HFF-Myc (cell line): ENCODE data around the gene PSD2.

Experiments used
- DNase-seq: peaks from one replicate; pipeline ENCODE4 v3.0.0-alpha.2; 2011; ENCODE audit warnings: low read depth; ENCODE audit errors: extremely low read depth
- H3K4me3 ChIP-seq: replicated peaks from 2 replicates; pipeline ENCODE4 v1.5.1; 2011; ENCODE audit warnings: low read depth, mild to moderate bottlenecking, control low read depth, low read length
- TF ChIP-seq, protein P1 (sequence below): IDR thresholded peaks from 2 replicates; pipeline ENCODE4 v1.5.1; 2012; ENCODE audit warnings: mild to moderate bottlenecking, low read depth, low read length, control low read depth; ENCODE audit errors: missing control alignments

Gene PSD2

DNA sequence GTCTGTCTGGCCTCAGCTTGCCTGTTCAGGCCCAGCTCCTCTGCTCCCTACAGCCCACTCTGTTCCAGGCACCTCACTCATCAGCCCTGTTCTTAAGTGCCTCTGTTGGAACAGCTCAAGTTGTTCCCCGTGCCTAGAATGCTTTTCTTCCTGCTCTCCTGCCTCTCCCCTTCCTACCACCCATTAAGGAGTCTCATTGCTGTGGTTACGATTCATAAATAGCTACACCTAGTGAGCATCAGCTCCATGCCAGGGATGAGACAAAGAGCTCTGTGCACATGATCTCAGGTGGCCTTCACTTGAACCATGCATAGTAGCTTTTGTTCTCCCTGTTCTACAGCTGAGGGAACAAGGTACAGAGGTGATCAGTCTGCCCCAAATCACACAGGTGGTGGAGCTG, 54.3 kb downstream of the PSD2 start:
- TF ChIP-seq, protein P1, sequence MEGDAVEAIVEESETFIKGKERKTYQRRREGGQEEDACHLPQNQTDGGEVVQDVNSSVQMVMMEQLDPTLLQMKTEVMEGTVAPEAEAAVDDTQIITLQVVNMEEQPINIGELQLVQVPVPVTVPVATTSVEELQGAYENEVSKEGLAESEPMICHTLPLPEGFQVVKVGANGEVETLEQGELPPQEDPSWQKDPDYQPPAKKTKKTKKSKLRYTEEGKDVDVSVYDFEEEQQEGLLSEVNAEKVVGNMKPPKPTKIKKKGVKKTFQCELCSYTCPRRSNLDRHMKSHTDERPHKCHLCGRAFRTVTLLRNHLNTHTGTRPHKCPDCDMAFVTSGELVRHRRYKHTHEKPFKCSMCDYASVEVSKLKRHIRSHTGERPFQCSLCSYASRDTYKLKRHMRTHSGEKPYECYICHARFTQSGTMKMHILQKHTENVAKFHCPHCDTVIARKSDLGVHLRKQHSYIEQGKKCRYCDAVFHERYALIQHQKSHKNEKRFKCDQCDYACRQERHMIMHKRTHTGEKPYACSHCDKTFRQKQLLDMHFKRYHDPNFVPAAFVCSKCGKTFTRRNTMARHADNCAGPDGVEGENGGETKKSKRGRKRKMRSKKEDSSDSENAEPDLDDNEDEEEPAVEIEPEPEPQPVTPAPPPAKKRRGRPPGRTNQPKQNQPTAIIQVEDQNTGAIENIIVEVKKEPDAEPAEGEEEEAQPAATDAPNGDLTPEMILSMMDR = no peak
- no peak for DNase-seq
- no peak overlapping the region for H3K4me3 ChIP-seq

DNA sequence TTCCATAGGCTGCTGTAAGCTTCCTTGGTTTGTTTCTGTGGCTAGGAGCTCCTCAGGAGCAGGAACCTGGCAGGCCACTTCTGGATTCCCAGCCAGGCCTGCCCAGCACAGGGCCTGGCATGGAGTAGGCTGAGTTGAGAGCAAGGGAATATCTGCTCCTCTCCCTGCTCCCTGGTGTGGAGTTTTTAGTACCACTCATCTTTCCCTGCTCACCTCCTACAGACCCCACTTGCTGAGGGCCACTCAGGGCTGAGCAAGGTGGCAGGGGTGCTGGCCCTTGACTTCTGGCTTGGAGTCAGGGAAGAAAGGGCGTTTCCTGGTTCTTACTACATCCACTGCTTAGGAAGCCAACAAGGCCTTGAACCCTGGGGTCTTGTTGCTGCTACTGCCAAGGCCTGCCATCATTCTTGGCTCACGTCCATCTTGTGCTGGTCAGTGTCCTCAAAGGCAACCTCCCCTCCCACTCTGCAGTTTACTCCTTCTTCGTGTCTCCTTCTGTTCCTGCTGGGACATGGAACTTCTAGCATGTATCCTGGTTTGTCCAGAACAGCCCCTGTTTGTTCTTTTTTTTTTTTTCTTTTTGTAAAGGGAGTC, 54.9 kb downstream of the PSD2 start:
- TF ChIP-seq, protein P1 = no peak
- DNase-seq = no peak
- no peak overlapping the region for H3K4me3 ChIP-seq

DNA sequence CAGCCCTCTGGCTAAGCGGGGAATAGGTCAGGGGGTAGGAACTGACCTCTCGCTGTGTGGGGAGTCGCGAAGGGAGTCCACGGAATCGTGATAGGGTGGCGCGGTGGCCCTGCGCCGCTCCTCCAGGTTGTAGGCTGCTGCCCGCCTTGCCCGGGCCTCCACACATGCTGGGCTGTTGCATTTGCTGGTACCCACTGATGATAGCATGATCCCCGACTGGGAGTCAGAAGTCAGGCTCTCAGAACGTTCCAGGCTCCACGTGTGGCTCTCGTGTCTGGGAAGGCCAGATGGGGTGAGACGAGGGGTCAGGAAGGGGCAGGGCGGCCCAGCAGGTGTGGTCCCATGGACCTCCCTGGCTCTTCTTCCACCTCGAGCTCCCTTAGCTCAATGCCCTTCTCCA, 56.0 kb downstream of the PSD2 start:
- H3K4me3 ChIP-seq = no peak overlapping the region
- TF ChIP-seq, protein P1 = no peak
- no peak for DNase-seq

DNA sequence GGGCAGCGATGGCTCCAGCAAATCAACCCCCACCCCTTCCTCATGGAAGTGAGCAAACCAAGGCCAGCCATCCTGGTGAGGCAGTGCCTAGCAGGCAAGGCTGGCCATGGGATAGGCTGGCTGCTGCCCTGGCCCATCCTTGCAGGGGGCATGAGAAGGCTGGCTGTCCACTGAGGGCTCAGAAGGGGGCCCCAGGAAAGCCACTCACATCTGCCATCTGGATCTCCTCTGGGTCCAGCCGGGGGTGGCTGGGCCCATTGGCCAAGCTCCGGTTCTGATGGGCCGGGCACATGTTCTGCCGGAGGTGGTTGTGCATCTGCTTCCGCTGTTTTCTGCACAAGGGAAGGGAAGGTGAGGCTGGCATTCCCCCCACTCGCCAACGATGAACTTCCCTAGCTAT, 57.1 kb downstream of the PSD2 start:
- no peak for DNase-seq
- H3K4me3 ChIP-seq = no peak overlapping the region
- TF ChIP-seq, protein P1 = no peak

- no peak for DNase-seq
- H3K4me3 ChIP-seq = no peak overlapping the region
- TF ChIP-seq, protein P1 = no peak
Observed at GRCh38 chr5:139854029-139854605, 58.5 kb downstream of the PSD2 start.

- H3K4me3 ChIP-seq = no peak overlapping the region
- DNase-seq = no peak
- TF ChIP-seq, protein P1 = no peak
Observed at GRCh38 chr5:139854953-139855352, 59.3 kb downstream of the PSD2 start.

GRCh38 chr5:139855451-139855850, 59.8 kb downstream of the PSD2 start:
- no peak for DNase-seq
- no peak overlapping the region for H3K4me3 ChIP-seq
- TF ChIP-seq, protein P1 = no peak
